BJ (cell line): Measurements from ENCODE around the gene OTULIN. TPM values are rescaled to one million over a fixed set of nuclear protein-coding genes. Genes with fewer than 3 reads are reported as not detected.

Experiments used
- CTCF ChIA-PET: fragments of 350-600 bp; formaldehyde crosslinking; extraction: SDS; loops from one replicate; lab custom pipeline; 2021; ENCODE audit warnings: antibody characterized with exemption, inconsistent platforms; lab: Yijun Ruan, JAX
- POLR2A ChIA-PET: fragments of 300-600 bp; sonication (Branson Sonifier 250); formaldehyde crosslinking; extraction: SDS; loops from one replicate; lab custom pipeline; 2021; ENCODE audit warnings: antibody characterized with exemption; lab: Charles Lee
- DNase-seq: peaks from one replicate; pipeline ENCODE4 v3.0.0-alpha.2; 2011; ENCODE audit warnings: low read depth
- H3K27me3 ChIP-seq: 2 replicates; pipeline ENCODE4 v1.6.0; 2011; ENCODE audit warnings: low read length; ENCODE audit not compliant: control insufficient read depth, insufficient read depth
- H3K36me3 ChIP-seq: 2 replicates; pipeline ENCODE4 v1.5.1; 2011; ENCODE audit warnings: low read length; ENCODE audit not compliant: control insufficient read depth, insufficient read depth
- H3K4me3 ChIP-seq: 2 replicates; pipeline ENCODE4 v1.5.1; 2011; ENCODE audit warnings: low read depth, mild to moderate bottlenecking, control low read depth, low read length
- CTCF ChIP-seq: IDR thresholded peaks from 2 replicates; pipeline ENCODE4 v1.5.1; 2011; ENCODE audit warnings: low read depth, mild to moderate bottlenecking, control low read depth, inconsistent platforms, low read length, moderate library complexity; ENCODE audit not compliant: insufficient read depth
- polyA plus RNA-seq: library from polyadenylated mRNA; depleted of rRNA; stranded (reverse); fragments of >200 nt; gene quantifications from 2 replicates; pipeline ENCODE4 v1.2.3, GENCODE V29; 2011

OTULIN gene
- polyA plus RNA-seq, 1 experiment = 10.1 TPM

- H3K27me3 ChIP-seq = no peaks in the 10 kb centered on the region
- no peak for TF ChIP-seq CTCF
- no peak for DNase-seq
- H3K4me3 ChIP-seq = no peak overlapping the region
- ChIA-PET POLR2A (no interaction called here), CTCF (interaction anchor here (4.4 kb wide), 1 partner anchor 25 kb away, joined by 23 read pairs; no protein-coding TSS in a partner anchor)
- peaks cover 32% of the 10 kb centered on the region for H3K36me3 ChIP-seq
Observed at GRCh38 chr5:14710313-14710994, 45.9 kb downstream of the OTULIN start.

GRCh38 chr5:14712131-14712530 is 47.6 kb downstream of the OTULIN start:
- no peak for TF ChIP-seq CTCF
- no peak overlapping the region for H3K4me3 ChIP-seq
- no peak for DNase-seq
- H3K36me3 ChIP-seq = peaks cover 34% of the 10 kb centered on the region
- ChIA-PET CTCF (interaction anchor here (0.6 kb wide), 1 partner anchor 25 kb away, joined by 3 read pairs; no protein-coding TSS in a partner anchor), POLR2A (no interaction called here)
- H3K27me3 ChIP-seq = no peaks in the 10 kb centered on the region

GRCh38 chr5:14712666-14713065 is 48.1 kb downstream of the OTULIN start:
- Histone ChIP-seq H3K36me3 (peaks cover 34% of the 10 kb centered on the region), H3K27me3 (no peaks in the 10 kb centered on the region), H3K4me3 (no peak overlapping the region)
- no peak for DNase-seq
- ChIA-PET POLR2A (no interaction called here), CTCF (interaction anchor here (1.3 kb wide), 1 partner anchor 15 kb away, joined by 4 read pairs; no protein-coding TSS in a partner anchor)
- no peak for TF ChIP-seq CTCF

GRCh38 chr5:14713476-14714390 is 49.2 kb downstream of the OTULIN start:
- DNase-seq = no peak
- H3K36me3 ChIP-seq = peaks cover 30% of the 10 kb centered on the region
- H3K4me3 ChIP-seq = no peak overlapping the region
- ChIA-PET POLR2A (no interaction called here), CTCF (interaction anchor here (0.7 to 1.3 kb wide), 2 partner anchors 14 to 290 kb away, joined by 3 to 4 read pairs; no protein-coding TSS in a partner anchor)
- no peak for TF ChIP-seq CTCF
- no peaks in the 10 kb centered on the region for H3K27me3 ChIP-seq

- no peak for TF ChIP-seq CTCF
- no peak for DNase-seq
- H3K36me3 ChIP-seq = peaks cover 29% of the 10 kb centered on the region
- CTCF ChIA-PET = interaction anchor here (0.7 kb wide), 1 partner anchor 13 kb away, joined by 3 read pairs; no protein-coding TSS in a partner anchor
- POLR2A ChIA-PET = no interaction called here
- H3K27me3 ChIP-seq = no peaks in the 10 kb centered on the region
- H3K4me3 ChIP-seq = no peak overlapping the region
Observed at GRCh38 chr5:14714706-14715105, 50.2 kb downstream of the OTULIN start.
